Small intestine (tissue), 7 donors: ENCODE measurements around the gene FILIP1L. TPM values are rescaled to one million over a fixed set of nuclear protein-coding genes. Genes with fewer than 3 reads are reported as not detected.

Experiments
- DNase-seq, 2 donors: peaks; one replicate each; pipeline versions ENCODE4 v3.0.0 to v3.0.0-alpha.2; 2013
- FAIRE-seq: peaks from 2 replicates; lab custom pipeline; 2012; peaks lifted over from hg19 to GRCh38; lab: Jason Lieb, UNC
- H3K27ac ChIP-seq, 3 donors: one replicate each; pipeline ENCODE4 v1.5.1; 2013; ENCODE audit warnings: low read length in 2 of 3, mild to moderate bottlenecking in 2 of 3, control low read depth in 1 of 3, inconsistent platforms in 1 of 3, low read depth in 1 of 3, moderate library complexity in 1 of 3
- H3K27me3 ChIP-seq, 3 donors: one replicate each; pipeline ENCODE4 v1.6.1; 2013; ENCODE audit warnings: low read length in 3 of 3, inconsistent platforms in 1 of 3; ENCODE audit not compliant: control insufficient read depth in 3 of 3, insufficient read depth in 3 of 3
- H3K36me3 ChIP-seq, 3 donors: one replicate each; pipeline ENCODE4 v1.6.1; 2013; ENCODE audit warnings: low read length in 3 of 3, inconsistent platforms in 1 of 3, low read depth in 1 of 3, mild to moderate bottlenecking in 1 of 3, moderate library complexity in 1 of 3; ENCODE audit not compliant: control insufficient read depth in 3 of 3, insufficient read depth in 2 of 3
- H3K4me1 ChIP-seq, 3 donors: one replicate each; pipeline ENCODE4 v1.6.1; 2013; ENCODE audit warnings: low read length in 2 of 3, inconsistent platforms in 1 of 3, low read depth in 1 of 3, mild to moderate bottlenecking in 1 of 3, moderate library complexity in 1 of 3; ENCODE audit not compliant: control insufficient read depth in 3 of 3, insufficient read depth in 2 of 3
- H3K4me3 ChIP-seq, 3 donors: one replicate each; pipeline ENCODE4 v1.5.1; 2013; ENCODE audit warnings: low read length in 3 of 3, control low read depth in 1 of 3, inconsistent platforms in 1 of 3, low read depth in 1 of 3, mild to moderate bottlenecking in 1 of 3, moderate library complexity in 1 of 3
- H3K9me3 ChIP-seq, 2 donors: one replicate each; pipeline ENCODE4 v1.6.1; 2013; ENCODE audit warnings: low read depth in 1 of 2, low read length in 1 of 2; ENCODE audit not compliant: control insufficient read depth in 2 of 2, insufficient read depth in 1 of 2
- WGBS, 3 donors: extraction: QIAGEN DNeasy Blood & Tissue Kit; methylation state at CpG; one replicate each; pipeline ENCODE4 v1.1.7; 2013; 5-methylcytosine and 5-hydroxymethylcytosine counted together
- polyA plus RNA-seq, 4 donors: library from polyadenylated mRNA; stranded (reverse) in 3 of 4; unstranded in 1 of 4; fragments of 200-250 nt in 3 of 4; fragments of 120-200 nt in 1 of 4; gene quantifications; one replicate each; pipeline versions ENCODE4 v1.2.1 to v1.2.3, GENCODE V29; 2013
- donor health status: healthy with polysubstance abuse.
- donor health status: control.
- donor health status: control.
- donor health status: Bipolar disorder and iron deficiency.
- donor health status: healthy.

The FILIP1L gene
- polyA plus RNA-seq, 4 donors = 10.5 to 20.4 (median 17.9) TPM

DNA sequence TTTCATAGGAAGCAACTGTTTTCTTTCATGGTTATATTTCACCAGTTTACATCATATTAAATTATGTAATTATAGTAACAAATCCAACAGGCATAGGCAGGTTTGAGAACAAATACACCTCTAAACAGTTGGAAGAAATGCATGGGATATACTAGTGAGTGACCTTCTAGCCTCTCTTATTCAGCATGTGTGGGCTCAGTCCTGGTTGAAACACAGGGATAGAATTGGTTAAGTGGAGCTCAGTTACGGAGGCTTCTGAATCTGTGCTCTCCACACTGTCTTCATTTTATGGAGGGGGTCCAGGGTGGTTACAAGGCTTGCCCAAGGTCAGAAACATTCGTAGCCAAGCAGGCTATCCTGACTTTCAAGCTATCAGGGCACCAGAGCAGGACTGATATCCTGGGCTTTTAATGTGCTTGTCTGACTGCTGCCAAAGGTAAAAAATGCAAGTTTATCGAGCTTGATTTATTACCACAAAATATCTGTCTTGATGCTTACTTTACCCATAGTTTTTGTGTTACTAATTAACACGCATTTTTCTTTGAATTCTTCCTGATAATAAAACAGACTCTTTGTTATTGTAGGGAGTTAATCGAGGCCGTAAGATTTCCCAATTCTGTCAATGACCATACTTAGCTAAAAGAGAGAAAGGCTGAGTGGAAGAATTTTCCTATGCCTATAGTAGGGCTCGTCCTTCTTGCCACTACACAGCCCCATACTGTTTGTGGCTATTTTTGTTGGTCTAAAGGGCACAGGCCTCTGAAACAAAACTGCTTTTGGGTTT, 89.6 kb downstream of the FILIP1L start:
- Histone ChIP-seq H3K27ac (peak overlapping the region in 2 of 3 donors; percentile 61 to 73), H3K4me1 (peaks cover 0 to 20% (median 11%) of the 10 kb centered on the region in 3 donors), H3K36me3 (no peaks in the 10 kb centered on the region), H3K4me3 (no peak overlapping the region), H3K27me3 (no peaks in the 10 kb centered on the region), H3K9me3 (no peaks in the 10 kb centered on the region)
- no peak for FAIRE-seq
- WGBS, 3 donors = 15 to 47% (median 29%) methylated on average over 7 of the region's 7 CpGs
- peak in 1 of 2 donors; percentile 54 for DNase-seq

DNA sequence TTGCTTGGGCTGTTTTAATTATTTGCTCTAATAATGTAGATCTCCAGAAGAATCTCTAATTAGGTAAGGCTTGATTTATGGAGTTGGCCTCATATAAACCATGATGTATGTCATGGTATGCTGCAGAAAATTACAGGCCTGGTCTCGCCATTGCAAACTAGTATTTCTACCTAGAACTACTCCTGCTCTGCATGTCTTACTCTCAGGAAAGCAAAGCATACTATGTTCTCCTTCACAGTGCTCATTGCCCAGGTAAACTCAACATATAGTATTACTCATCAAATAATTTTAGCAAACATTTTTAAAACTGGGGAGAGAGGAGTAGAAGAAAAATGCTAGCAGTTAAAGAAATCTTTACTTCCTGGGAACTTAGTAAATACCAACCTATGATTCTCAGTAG, 90.7 kb downstream of the FILIP1L start:
- no peak for DNase-seq
- Histone ChIP-seq H3K9me3 (no peaks in the 10 kb centered on the region), H3K4me3 (no peak overlapping the region), H3K27me3 (no peaks in the 10 kb centered on the region), H3K27ac (peak overlapping the region in 1 of 3 donors; percentile 58), H3K4me1 (peaks cover 0 to 18% (median 11%) of the 10 kb centered on the region in 3 donors), H3K36me3 (no peaks in the 10 kb centered on the region)
- FAIRE-seq = no peak
- WGBS, 3 donors = 94 to 100% (median 98%) methylated on average over 1 of the region's 1 CpG

DNA sequence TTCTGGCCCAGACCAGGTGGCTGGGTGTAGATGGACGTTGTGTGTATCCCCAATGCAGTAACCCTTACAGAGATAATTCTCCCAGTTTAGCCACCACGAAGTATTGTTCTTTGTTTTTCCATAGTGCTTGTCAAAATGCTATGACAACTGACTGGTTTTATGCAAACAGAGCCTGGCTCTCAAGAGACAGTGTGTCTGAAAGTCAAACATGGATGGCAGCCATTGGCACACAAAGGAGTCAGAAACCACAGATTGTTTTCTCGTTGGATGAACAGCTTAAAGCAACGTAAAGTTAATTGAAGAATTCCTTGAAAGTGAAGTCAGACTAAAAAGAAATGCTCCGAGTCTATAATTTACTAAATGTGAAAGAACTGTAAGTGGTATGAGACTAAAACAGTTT, 91.2 kb downstream of the FILIP1L start:
- DNase-seq = no peak
- Histone ChIP-seq H3K27ac (peak overlapping the region in 1 of 3 donors; percentile 6), H3K4me3 (no peak overlapping the region), H3K4me1 (peaks cover 0 to 18% (median 11%) of the 10 kb centered on the region in 3 donors), H3K36me3 (no peaks in the 10 kb centered on the region), H3K27me3 (no peaks in the 10 kb centered on the region), H3K9me3 (no peaks in the 10 kb centered on the region)
- 61 to 86% (median 77%) methylated on average over 5 of the region's 5 CpGs for WGBS, 3 donors
- FAIRE-seq = no peak

DNA sequence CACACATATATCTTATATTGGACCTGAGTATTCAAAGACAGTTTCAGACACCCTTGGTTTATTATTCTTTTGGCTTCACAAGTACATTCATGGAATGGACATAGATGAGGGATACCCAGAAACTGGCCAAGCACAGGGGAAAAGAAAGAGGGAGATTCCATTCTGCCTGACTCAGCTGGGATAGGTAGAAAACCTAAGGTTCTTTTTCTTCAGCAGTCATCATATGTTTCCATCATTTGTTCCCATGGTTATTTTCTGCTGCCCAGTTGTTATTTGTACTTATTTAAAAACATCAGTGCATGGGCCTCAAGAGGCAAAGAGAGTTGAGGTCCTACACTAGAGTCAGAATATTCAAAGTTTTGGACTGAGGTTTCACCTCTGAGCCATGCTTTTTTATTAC, 91.8 kb downstream of the FILIP1L start:
- H3K27me3 ChIP-seq = no peaks in the 10 kb centered on the region
- H3K36me3 ChIP-seq = no peaks in the 10 kb centered on the region
- no peak overlapping the region for H3K27ac ChIP-seq
- FAIRE-seq (no peak), DNase-seq (no peak)
- H3K9me3 ChIP-seq = no peaks in the 10 kb centered on the region
- no peak overlapping the region for H3K4me3 ChIP-seq
- H3K4me1 ChIP-seq = peaks cover 0 to 18% (median 11%) of the 10 kb centered on the region in 3 donors

DNA sequence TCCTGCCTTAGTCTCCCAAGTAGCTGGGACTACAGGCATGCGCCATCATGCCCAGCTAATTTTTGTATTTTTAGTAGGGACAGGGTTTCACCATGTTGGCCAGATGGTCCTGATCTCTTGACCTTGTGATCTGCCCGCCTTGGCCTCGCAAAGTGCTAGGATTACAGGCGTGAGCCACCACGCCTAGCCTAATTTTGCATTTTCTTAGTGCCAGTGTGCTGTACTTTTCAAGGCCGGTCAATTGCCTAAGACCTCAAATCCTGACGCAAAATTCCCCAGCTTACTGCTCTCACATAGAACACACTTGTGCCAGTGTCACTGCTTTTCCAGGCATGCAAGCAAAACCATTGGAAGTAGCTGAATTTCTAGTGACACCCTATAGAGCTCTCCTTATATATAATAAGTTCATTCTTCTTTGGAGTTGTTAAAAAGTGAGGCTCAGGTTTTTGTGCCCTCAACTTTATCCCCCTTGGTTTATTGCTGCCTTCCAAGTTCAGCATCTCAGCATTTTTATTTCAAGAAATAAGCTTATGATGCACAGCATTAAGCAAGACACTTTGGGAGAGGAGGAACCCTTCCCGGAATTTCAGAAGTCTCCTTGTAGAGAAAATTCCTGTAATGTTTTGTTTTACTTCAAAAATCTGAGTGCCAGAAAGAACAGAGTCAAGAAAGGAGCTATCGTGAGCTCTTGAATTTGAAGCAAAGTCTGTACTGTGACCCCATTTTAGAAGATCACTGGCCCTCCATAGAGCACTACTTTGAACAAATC, 93.2 kb downstream of the FILIP1L start:
- Histone ChIP-seq H3K27ac (peak overlapping the region in 1 of 3 donors; percentile 5), H3K4me1 (peaks cover 0 to 18% (median 11%) of the 10 kb centered on the region in 3 donors)

DNA sequence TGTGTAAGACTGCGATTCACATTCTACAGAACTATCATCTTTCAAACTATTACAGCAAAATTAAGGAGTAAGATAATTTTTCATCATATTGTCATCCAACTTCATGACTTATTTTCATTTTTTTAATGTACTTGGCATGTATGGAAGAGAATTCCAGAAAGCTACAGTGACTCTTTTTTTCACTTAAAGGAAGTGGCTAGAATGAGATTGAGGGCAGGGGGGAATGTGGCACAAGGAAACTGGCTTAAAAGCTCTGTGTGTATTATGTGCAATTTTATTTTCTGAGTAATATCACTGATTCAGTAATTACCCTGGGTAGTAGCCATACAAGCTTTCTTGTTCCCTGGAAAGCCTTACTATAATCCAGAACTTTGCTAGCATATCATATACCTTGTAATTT, 94.6 kb downstream of the FILIP1L start:
- WGBS, 3 donors = 93 to 97% (median 97%) methylated on average over 1 of the region's 1 CpG
- H3K27me3 ChIP-seq = no peaks in the 10 kb centered on the region
- DNase-seq (no peak), FAIRE-seq (no peak)
- H3K4me3 ChIP-seq = no peak overlapping the region
- H3K4me1 ChIP-seq = peaks cover 0 to 14% (median 7%) of the 10 kb centered on the region in 3 donors
- H3K27ac ChIP-seq = no peak overlapping the region
- no peaks in the 10 kb centered on the region for H3K9me3 ChIP-seq
- H3K36me3 ChIP-seq = no peaks in the 10 kb centered on the region

More for the DNA sequence above, 93.2 kb downstream of the FILIP1L start:
- FAIRE-seq = no peak
- H3K36me3 ChIP-seq = no peaks in the 10 kb centered on the region
- H3K27me3 ChIP-seq = no peaks in the 10 kb centered on the region
- no peaks in the 10 kb centered on the region for H3K9me3 ChIP-seq
- H3K4me3 ChIP-seq = no peak overlapping the region
- DNase-seq = no peak
- WGBS, 3 donors = 86 to 96% (median 95%) methylated on average over 9 of the region's 9 CpGs

DNA sequence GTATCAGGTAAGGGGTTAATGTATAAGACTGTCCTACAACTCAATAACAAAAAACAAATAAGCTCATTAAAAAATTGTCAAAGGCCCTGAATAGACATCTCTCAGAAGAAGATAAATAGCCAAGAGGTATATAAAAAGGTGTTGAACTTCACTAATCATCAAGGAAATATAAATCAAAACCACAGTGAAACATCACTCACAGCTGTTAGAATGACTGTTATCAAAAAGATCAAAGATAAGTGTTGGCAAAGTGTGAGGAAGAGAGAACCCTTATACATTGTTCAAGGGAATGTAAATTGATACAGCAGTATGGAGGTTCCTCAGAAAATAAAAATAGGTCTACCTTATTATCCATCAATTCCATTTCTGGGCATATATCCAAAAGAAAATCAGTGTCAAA, 95.5 kb downstream of the FILIP1L start:
- Histone ChIP-seq H3K36me3 (no peaks in the 10 kb centered on the region), H3K9me3 (no peaks in the 10 kb centered on the region), H3K27me3 (no peaks in the 10 kb centered on the region), H3K27ac (no peak overlapping the region), H3K4me3 (no peak overlapping the region), H3K4me1 (peaks cover 0 to 4% (median 4%) of the 10 kb centered on the region in 3 donors)
- DNase-seq (no peak), FAIRE-seq (no peak)

DNA sequence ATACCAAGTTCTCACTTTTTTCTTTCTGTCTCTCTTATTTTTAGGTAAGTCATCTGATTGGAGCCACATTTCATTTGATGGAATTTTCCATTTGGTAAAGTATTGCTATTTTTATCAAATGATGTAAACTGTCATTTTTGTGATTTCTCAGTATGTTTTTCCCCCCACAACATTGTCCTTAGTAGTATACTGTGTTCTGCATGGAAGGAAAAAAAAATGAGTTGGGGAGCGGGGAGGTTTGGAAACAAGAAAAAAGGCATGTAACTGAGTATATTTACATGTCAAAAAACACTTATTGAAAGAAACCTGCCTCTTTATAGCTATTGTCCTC, 104.2 kb downstream of the FILIP1L start:
- Histone ChIP-seq H3K27me3 (no peaks in the 10 kb centered on the region), H3K4me3 (no peak overlapping the region), H3K36me3 (no peaks in the 10 kb centered on the region), H3K27ac (no peak overlapping the region), H3K9me3 (no peaks in the 10 kb centered on the region), H3K4me1 (peaks cover 0 to 12% (median 6%) of the 10 kb centered on the region in 3 donors)
- DNase-seq (no peak), FAIRE-seq (no peak)
- WGBS, 3 donors = 94 to 100% (median 100%) methylated on average over 1 of the region's 1 CpG
